GM19438 (cell line): ENCODE results near the gene MRPS16.

ENCODE experiments used
- ATAC-seq: cut with Tn5 transposase; IDR thresholded peaks from one replicate; pipeline ENCODE4 v1.9.1; 2021; ENCODE audit warnings: low read depth; ENCODE audit not compliant: unreplicated experiment

The MRPS16 gene

GRCh38 chr10:73205081-73205480 lies 47.4 kb downstream of the MRPS16 start:
- no peak for ATAC-seq
